ENCODE measurements around the gene GALNS.

The GALNS gene

DNA sequence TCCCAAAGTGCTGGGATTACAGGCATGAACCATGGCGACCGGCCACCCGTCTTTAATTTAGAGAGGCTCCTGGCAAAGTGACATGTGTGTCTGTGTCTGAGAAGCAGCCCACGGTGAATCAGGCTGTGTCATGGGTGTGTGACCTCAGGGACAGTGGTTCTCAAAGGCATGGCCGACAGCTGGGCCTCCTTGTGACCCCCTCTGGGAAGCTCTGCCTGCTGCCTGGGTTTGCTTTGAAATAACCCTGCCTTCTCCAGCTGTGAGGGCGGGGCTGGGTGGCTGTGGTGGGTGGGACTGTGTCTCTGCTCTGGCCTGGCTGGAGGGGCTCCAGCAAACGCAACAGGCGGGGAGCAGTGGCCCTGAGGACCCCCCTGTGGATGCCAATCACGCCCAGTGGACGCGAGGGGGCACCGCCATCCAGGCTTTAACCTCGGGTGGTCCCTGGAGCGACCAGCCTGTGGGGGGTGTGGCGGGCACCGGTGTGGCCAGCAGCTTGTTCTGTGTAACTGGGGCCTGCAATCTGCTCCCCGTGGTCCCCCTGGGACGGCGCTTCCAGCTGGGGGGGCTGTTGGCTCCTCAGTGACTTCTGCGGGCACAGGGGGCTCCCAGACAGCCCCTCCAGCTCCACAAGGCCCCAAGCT, 36.2 kb downstream of the GALNS start:
- H3K4me3 ChIP-seq (ENCODE audit: insufficient read length, low read depth): no peak overlapping the region
- no peaks in the 10 kb centered on the region for H3K9me3 ChIP-seq (ENCODE audit: insufficient read depth, low read length)

DNA sequence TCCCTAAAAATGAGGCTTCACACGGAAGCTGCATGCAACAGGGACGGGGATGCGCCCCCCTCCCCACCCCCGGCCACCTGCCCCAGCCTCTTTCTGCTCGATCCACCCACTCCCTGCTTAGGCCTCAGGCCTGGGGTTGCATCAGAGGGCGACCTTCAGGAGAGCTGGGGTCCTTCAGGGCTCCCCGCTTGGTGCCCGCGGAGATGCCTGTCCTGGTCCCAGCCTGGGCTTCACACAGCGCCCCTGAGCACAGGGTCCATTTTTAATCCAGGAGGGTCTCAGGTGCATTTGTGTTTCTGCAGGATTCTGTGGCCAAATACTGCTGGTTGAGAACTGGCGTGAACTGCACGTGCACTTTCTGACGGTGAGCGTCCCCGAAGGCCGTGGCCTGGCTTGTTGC, 37.6 kb downstream of the GALNS start:
- Histone ChIP-seq H3K36me3 (ENCODE audit: insufficient read depth, insufficient read length, low read length) (peaks cover 35% of the 10 kb centered on the region), H3K27me3 (ENCODE audit: insufficient read depth, insufficient read length) (no peaks in the 10 kb centered on the region), H3K9ac (ENCODE audit: insufficient read length, low read depth) (no peak overlapping the region), H3K9me3 (ENCODE audit: insufficient read depth, low read length) (no peaks in the 10 kb centered on the region), H3K4me1 (ENCODE audit: insufficient read depth, insufficient read length) (peaks cover 14% of the 10 kb centered on the region), H3K4me3 (ENCODE audit: insufficient read length, low read depth) (no peak overlapping the region)
- no peak for TF ChIP-seq YY1 (IDR thresholded peaks at IDR 0.05; ENCODE audit: insufficient read depth, insufficient read length)
- DNase-seq (ENCODE audit: low read depth, low spot score): no peak

More for the DNA sequence above, 36.2 kb downstream of the GALNS start:
- H3K27me3 ChIP-seq (ENCODE audit: insufficient read depth, insufficient read length): no peaks in the 10 kb centered on the region
- no peak for DNase-seq (ENCODE audit: low read depth, low spot score)
- TF ChIP-seq YY1 (IDR thresholded peaks at IDR 0.05; ENCODE audit: insufficient read depth, insufficient read length) (no peak), ZNF274 (IDR thresholded peaks at IDR 0.05; ENCODE audit: low read depth, low read length) (no peak)
- H3K36me3 ChIP-seq (ENCODE audit: insufficient read depth, insufficient read length, low read length): peaks cover 40% of the 10 kb centered on the region
- no peak overlapping the region for H3K9ac ChIP-seq (ENCODE audit: insufficient read length, low read depth)
- H3K4me1 ChIP-seq (ENCODE audit: insufficient read depth, insufficient read length): peaks cover 12% of the 10 kb centered on the region

GRCh38 chr16:88818575-88818874, 38.2 kb downstream of the GALNS start:
- Histone ChIP-seq H3K9ac (ENCODE audit: insufficient read length, low read depth) (no peak overlapping the region), H3K36me3 (ENCODE audit: insufficient read depth, insufficient read length, low read length) (peaks cover 31% of the 10 kb centered on the region), H3K27me3 (ENCODE audit: insufficient read depth, insufficient read length) (no peaks in the 10 kb centered on the region), H3K4me1 (ENCODE audit: insufficient read depth, insufficient read length) (peaks cover 14% of the 10 kb centered on the region), H3K9me3 (ENCODE audit: insufficient read depth, low read length) (no peaks in the 10 kb centered on the region), H3K4me3 (ENCODE audit: insufficient read length, low read depth) (no peak overlapping the region)
- no peak for DNase-seq (ENCODE audit: low read depth, low spot score)
- TF ChIP-seq ZNF274 (IDR thresholded peaks at IDR 0.05; ENCODE audit: low read depth, low read length): no peak
- TF ChIP-seq YY1 (IDR thresholded peaks at IDR 0.05; ENCODE audit: insufficient read depth, insufficient read length): no peak
- TF ChIP-seq SUZ12 (IDR thresholded peaks at IDR 0.05; ENCODE audit: extremely low read depth, insufficient read depth, insufficient read length): no peak

GRCh38 chr16:88817785-88818574, 38.8 kb downstream of the GALNS start:
- H3K27me3 ChIP-seq (ENCODE audit: insufficient read depth, insufficient read length): no peaks in the 10 kb centered on the region
- no peak overlapping the region for H3K4me3 ChIP-seq (ENCODE audit: insufficient read length, low read depth)
- no peak for DNase-seq (ENCODE audit: low read depth, low spot score)
- TF ChIP-seq ZNF274 (IDR thresholded peaks at IDR 0.05; ENCODE audit: low read depth, low read length): no peak
- TF ChIP-seq YY1 (IDR thresholded peaks at IDR 0.05; ENCODE audit: insufficient read depth, insufficient read length): no peak
- TF ChIP-seq SUZ12 (IDR thresholded peaks at IDR 0.05; ENCODE audit: extremely low read depth, insufficient read depth, insufficient read length): no peak
- H3K9ac ChIP-seq (ENCODE audit: insufficient read length, low read depth): peak overlapping the region; percentile 5
- peaks cover 15% of the 10 kb centered on the region for H3K4me1 ChIP-seq (ENCODE audit: insufficient read depth, insufficient read length)
- H3K9me3 ChIP-seq (ENCODE audit: insufficient read depth, low read length): no peaks in the 10 kb centered on the region
- H3K36me3 ChIP-seq (ENCODE audit: insufficient read depth, insufficient read length, low read length): peaks cover 28% of the 10 kb centered on the region

DNA sequence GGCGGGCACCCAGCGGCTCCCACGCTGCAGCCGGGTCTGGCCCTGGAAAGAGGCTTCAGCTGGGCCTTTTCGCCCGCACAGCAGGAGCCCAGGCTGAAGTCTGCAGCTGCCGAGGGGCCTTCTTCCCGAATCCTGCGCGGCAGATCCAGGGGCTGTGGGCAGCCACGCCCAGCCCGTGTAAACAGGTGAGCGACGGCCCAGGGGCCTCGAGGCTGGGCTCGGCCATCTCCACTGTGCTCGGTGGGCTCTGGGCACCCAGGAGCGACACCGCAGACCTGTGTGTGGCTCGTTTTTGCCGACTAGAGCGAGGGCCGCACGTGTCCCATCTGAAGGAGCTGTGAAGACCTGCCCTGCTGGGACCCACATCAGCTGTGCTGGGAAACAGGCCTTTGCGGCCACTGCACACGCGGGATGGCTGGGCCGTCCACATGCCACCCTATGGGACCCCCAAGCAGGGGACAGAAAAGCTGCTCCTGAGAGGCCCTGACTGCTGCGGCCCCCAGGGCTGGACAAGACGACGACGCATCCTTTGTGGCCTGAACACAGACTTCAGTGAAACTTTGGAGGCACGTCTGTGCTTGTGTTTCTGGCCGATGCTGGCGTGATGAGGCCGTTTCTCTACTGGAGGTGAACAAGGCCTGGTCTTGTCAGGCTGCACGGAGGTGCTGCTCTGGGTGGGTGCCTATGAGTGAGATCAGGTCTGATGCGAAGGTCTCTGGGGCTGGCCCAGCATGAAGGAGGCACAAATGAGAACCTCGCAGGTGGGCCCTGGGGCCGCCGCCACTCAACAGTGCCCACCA, 39.8 kb downstream of the GALNS start:
- DNase-seq (ENCODE audit: low read depth, low spot score): no peak
- Histone ChIP-seq H3K4me1 (ENCODE audit: insufficient read depth, insufficient read length) (peaks cover 16% of the 10 kb centered on the region), H3K4me3 (ENCODE audit: insufficient read length, low read depth) (no peak overlapping the region), H3K9ac (ENCODE audit: insufficient read length, low read depth) (peak overlapping the region; percentile 32), H3K9me3 (ENCODE audit: insufficient read depth, low read length) (no peaks in the 10 kb centered on the region), H3K27me3 (ENCODE audit: insufficient read depth, insufficient read length) (no peaks in the 10 kb centered on the region), H3K36me3 (ENCODE audit: insufficient read depth, insufficient read length, low read length) (peaks cover 18% of the 10 kb centered on the region)
- TF ChIP-seq ZNF274 (IDR thresholded peaks at IDR 0.05; ENCODE audit: low read depth, low read length): no peak
- TF ChIP-seq YY1 (IDR thresholded peaks at IDR 0.05; ENCODE audit: insufficient read depth, insufficient read length): no peak
- TF ChIP-seq SUZ12 (IDR thresholded peaks at IDR 0.05; ENCODE audit: extremely low read depth, insufficient read depth, insufficient read length): no peak

GRCh38 chr16:88815901-88816589, 40.7 kb downstream of the GALNS start:
- peaks cover 11% of the 10 kb centered on the region for H3K36me3 ChIP-seq (ENCODE audit: insufficient read depth, insufficient read length, low read length)
- H3K4me1 ChIP-seq (ENCODE audit: insufficient read depth, insufficient read length): peaks cover 15% of the 10 kb centered on the region
- no peaks in the 10 kb centered on the region for H3K9me3 ChIP-seq (ENCODE audit: insufficient read depth, low read length)
- H3K4me3 ChIP-seq (ENCODE audit: insufficient read length, low read depth): no peak overlapping the region
- no peak for TF ChIP-seq ZNF274 (IDR thresholded peaks at IDR 0.05; ENCODE audit: low read depth, low read length)
- TF ChIP-seq YY1 (IDR thresholded peaks at IDR 0.05; ENCODE audit: insufficient read depth, insufficient read length): no peak
- TF ChIP-seq SUZ12 (IDR thresholded peaks at IDR 0.05; ENCODE audit: extremely low read depth, insufficient read depth, insufficient read length): no peak
- H3K9ac ChIP-seq (ENCODE audit: insufficient read length, low read depth): peak overlapping the region; percentile 32
- DNase-seq (ENCODE audit: low read depth, low spot score): no peak
- H3K27me3 ChIP-seq (ENCODE audit: insufficient read depth, insufficient read length): no peaks in the 10 kb centered on the region

Data from NT2/D1 (cell line).